AG10803 (cell line): ENCODE measurements around the gene ACAP2.
"Not testable (repeated sequence)": the region's sequence is repeated elsewhere in the genome, so short reads cannot be mapped to it uniquely, and the experiment has no call there.

Source experiments
- DNase-seq: peaks from one replicate; pipeline ENCODE4 v3.0.0; 2010; ENCODE audit warnings: low read depth
- H3K4me3 ChIP-seq: 2 replicates; pipeline ENCODE4 v1.5.1; 2011; ENCODE audit warnings: mild to moderate bottlenecking, low read length, control low read depth
- TF ChIP-seq, protein P1 (sequence below): conservative IDR thresholded peaks from 2 replicates; pipeline ENCODE4 v1.5.1; 2011; ENCODE audit warnings: mild to moderate bottlenecking, low read length, control low read depth, inconsistent platforms

ACAP2 gene

DNA sequence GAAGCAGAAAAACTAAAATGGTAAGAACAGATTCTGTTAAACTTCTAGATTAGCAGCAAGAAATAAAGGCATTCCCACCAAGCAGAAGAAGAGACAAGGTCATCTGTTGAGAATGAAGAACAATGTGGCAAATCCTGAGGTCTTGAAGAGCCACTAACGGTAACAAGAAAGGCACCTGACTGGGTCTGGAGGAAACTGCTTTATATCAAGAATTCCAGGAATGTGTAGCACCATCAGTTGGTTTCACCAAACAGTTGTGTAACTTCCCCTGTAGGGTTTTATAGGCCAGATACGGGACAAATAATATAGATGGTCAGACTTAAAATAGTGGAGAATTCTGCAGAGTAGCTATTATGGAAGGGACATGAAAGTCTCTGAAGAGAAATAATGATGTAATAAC lies 57.3 kb downstream of the ACAP2 start:
- peak; percentile 46 for DNase-seq
- H3K4me3 ChIP-seq = no peak overlapping the region
- TF ChIP-seq, protein P1, sequence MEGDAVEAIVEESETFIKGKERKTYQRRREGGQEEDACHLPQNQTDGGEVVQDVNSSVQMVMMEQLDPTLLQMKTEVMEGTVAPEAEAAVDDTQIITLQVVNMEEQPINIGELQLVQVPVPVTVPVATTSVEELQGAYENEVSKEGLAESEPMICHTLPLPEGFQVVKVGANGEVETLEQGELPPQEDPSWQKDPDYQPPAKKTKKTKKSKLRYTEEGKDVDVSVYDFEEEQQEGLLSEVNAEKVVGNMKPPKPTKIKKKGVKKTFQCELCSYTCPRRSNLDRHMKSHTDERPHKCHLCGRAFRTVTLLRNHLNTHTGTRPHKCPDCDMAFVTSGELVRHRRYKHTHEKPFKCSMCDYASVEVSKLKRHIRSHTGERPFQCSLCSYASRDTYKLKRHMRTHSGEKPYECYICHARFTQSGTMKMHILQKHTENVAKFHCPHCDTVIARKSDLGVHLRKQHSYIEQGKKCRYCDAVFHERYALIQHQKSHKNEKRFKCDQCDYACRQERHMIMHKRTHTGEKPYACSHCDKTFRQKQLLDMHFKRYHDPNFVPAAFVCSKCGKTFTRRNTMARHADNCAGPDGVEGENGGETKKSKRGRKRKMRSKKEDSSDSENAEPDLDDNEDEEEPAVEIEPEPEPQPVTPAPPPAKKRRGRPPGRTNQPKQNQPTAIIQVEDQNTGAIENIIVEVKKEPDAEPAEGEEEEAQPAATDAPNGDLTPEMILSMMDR = no peak

DNA sequence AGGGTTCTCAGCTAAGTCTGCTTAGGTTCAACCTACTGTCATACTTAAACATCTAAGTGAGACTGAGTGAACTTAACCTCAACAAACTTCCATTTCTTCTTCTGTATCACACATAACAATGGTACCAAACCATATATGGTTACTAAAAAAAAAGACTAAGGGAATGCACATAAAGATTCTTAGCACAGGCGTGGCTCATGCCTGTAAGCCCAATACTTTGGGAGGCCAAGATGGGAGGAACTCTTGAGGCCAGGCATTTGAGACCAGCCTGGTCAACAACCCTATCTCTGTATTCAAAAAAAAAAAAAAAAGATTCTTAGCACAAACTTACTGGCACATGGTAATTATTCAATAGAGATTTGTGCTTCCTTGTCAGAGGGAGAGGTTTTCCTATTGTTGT lies 57.9 kb downstream of the ACAP2 start:
- TF ChIP-seq, protein P1 = no peak
- no peak for DNase-seq
- no peak overlapping the region for H3K4me3 ChIP-seq

DNA sequence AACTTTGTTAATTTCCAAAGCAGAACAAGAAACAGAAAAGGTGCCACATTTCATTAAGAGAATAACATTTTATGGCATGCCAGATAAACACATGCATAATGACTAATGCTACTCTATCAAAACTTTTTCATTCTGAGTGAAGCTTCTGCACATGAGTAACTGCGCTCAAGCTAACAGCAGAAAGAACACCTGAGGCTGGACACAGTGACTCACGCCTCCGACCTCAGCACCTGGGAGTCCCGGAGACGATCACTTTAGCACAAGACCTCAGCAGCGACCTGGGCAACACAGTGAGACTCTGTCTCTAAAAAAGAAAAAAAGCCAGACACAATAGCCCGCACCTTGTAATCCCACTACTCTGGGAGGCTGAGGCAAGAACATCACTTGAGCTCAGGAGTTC lies 70.6 kb downstream of the ACAP2 start:
- TF ChIP-seq, protein P1 = no peak
- no peak for DNase-seq
- H3K4me3 ChIP-seq = no peak overlapping the region

DNA sequence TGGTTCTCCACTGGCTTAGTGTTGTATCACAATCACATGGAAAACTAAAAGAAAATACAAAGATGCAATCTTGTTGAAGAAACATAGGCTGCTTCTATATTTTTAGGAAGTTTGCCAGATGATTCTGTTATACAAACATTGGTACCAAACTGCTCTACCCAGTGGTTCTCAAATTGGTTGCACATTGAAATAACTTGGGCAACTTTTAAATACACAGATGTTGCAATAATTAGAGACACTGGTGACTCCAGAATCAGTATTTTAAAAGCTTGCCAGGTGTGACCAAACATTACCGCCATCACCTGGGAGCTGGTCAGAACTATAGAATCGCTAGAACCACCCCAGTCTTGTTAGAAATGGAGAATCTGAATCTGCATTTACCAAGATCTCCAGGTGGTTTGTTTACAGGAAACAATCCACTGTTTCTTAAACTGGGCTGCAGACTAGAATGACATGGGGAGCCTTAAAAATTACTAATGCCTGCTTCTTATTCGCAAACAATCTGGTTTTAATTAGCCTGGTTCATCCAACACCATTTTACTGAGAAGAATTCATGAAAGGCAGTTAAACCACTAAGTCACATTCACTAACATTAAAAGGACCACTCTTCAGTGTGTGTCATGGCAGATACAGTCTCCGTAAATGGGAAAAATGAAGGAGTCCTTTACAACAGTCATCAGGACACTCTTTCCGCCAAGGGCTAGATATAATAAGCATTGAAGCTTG lies 76.5 kb downstream of the ACAP2 start:
- no peak overlapping the region for H3K4me3 ChIP-seq
- TF ChIP-seq, protein P1 = no peak
- DNase-seq = peak; percentile 37

DNA sequence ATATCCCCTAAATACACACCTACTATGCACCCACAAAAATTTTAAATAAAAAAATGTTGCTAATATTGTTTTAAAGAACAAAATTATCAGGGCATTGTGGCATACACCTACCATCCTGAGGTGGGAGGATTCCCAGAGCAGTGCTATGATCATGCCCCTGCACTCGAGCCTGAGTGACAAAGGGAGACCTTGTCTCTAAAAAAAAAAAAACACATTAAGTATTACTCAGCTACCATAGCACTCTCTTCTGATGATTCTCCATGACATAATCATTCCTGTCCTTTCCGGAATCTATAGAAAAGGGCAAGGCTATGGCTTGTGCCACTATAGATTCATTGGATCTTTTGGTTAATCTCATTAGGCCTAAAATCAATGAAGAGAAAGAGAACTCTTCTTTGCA lies 77.4 kb downstream of the ACAP2 start:
- DNase-seq = no peak
- TF ChIP-seq, protein P1 = no peak
- H3K4me3 ChIP-seq = no peak overlapping the region

DNA sequence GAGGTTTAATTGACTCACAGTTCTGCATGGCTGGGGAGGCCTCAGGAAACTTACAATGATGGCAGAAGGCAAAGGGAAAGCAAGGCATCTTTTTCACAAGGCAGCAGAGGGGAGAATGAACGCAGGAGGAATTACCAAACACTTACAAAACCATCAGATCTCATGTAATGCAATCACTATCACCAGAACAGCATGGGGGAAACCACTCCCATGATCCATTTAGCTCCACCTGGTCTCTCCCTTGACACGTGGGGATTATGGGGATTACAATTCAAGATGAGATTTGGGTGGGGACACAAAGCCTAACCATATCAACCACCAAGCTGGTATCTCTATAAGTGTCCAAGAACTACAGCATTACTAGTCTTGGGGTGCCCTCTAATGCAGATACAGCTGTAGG lies 85.0 kb downstream of the ACAP2 start:
- not testable (repeated sequence) for H3K4me3 ChIP-seq

DNA sequence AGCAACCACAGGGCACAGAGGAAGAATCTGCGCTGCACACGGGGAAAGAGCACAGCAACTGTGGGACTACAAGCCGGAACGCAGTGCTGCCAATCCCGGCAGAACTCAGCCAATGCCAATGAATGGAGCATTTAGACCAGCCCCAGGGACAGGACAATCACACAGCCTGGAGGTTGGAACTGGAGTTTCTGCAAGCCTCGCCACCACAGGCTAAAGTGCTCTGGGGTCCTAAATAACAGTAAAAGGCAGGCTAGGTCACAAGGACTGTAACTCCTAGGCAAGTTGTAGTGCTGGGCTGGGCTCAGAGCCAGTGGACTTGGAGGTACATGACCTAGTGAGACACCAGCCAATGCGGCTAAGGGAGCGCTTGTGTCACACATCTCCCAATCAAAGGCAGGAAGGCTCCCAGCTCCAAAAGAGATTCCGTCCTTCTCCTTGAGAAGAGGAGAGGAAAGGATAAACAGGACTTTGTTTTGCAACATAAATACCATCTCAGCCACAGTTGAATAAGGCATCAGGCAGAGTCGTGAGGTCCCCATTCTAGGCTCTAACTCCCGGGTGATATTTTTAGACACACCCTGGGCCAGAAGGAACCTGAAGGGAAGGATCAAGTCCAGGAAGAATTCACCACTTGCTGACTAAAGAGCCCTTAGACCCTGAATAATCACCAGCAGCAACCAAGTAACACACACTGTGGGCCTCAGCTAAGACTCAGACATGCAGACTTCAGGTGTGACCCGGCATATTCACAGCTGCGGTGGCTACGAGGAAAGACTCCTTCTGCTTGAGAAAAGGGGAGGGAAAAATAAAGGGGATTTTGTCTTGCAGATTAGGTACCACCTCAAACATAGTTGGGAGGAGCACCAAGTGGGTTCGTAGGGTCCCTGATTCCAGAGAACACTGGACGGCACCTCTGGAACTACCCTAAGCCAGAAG lies 86.4 kb downstream of the ACAP2 start:
- no peak overlapping the region for H3K4me3 ChIP-seq
- TF ChIP-seq, protein P1 = no peak
- DNase-seq = peak; percentile 17

More for the DNA sequence above, 85.0 kb downstream of the ACAP2 start:
- DNase-seq = not testable (repeated sequence)

DNA sequence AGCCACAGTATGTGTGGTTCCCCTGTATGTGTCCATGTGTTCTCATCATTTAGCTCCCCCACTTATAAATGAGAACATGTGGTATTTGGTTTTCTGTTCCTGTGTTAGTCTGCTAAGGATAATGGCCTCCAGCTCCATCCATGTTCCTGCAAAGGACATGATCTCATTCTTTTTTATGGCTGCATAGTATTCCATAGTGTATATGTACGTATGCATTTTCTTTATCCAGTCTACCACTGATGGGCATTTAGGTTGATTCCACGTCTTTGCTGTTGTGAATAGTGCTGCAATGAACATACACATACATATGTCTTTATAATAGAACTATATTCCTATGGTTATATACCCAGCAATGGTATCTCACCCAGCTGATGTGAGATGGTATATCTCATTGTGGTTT lies 88.8 kb downstream of the ACAP2 start:
- not testable (repeated sequence) for DNase-seq, H3K4me3 ChIP-seq
